ENCODE data around the gene HCFC1. TPM values are rescaled to one million over a fixed set of nuclear protein-coding genes. Genes with fewer than 3 reads are reported as not detected.

HCFC1 gene
- total and polyA plus RNA-seq, 9 of the 15 experiments (the other 6 are each of a cell fraction or from before 2014, with no cell fraction given) = 2.8 to 133 (median 17.1) TPM

DNA sequence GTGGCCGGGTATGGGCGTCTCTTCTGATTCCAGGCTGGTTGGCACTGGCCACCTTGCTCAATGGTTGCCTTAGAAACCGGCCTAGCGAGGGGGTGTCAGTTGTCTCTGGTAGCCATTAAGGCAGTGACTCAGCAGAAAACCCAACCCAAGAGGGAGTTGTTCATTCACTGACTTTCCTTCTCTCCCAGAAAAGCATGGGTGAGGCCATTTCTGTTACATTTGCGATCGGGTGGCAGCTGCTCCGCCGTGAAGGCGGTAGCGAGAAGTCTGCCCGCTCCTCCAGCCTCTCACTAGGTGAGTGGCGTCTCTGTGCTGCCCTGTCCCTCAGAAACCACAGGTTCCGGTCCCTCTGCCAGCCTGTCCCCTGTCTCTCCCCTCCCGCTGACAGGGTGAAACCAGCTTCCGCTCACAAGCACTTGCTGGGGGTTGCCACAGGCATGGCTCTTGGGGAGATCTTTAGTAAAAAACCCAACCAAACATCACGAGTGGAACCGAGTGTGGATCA lies 30.6 kb upstream of the HCFC1 start (continued):
- TF ChIP-seq ZNF232 (CRISPR knock-in tag; IDR thresholded peaks at IDR 0.05) (no peak), ZNF436 (CRISPR knock-in tag; IDR thresholded peaks at IDR 0.05) (no peak), HMG20B (CRISPR knock-in tag; IDR thresholded peaks at IDR 0.05) (no peak), ESRRA (IDR thresholded peaks at IDR 0.05; ENCODE audit: borderline replicate concordance, low read depth) (no peak), BMI1 (IDR thresholded peaks at IDR 0.05; ENCODE audit: low read length) (peak; percentile 61; the same call in 1 of the 2 replicates), TARDBP (IDR thresholded peaks at IDR 0.05) (no peak), PTTG1 (tag; IDR thresholded peaks at IDR 0.05; ENCODE audit: low read depth) (peak; percentile 86), ZNF174 (CRISPR knock-in tag; IDR thresholded peaks at IDR 0.05) (peak; percentile 40; the same call in 1 of the 2 replicates), SRSF9 (IDR thresholded peaks at IDR 0.05; ENCODE audit: borderline replicate concordance, low read depth, low read length) (no peak), ZNF57 (CRISPR knock-in tag; IDR thresholded peaks at IDR 0.05) (peak; percentile 84; the same call in 1 of the 2 replicates), STAT5B (CRISPR knock-in tag; IDR thresholded peaks at IDR 0.05) (no peak), SUPT5H (IDR thresholded peaks at IDR 0.05) (0 out of 2 replicates have a peak, but pooled peaks have one; percentile 40), BRD9 (IDR thresholded peaks at IDR 0.05; ENCODE audit: low read depth, partially characterized antibody) (no peak), SMARCA4 (IDR thresholded peaks at IDR 0.05) (peak; percentile 39; the same call in 1 of the 2 replicates), ZKSCAN3 (CRISPR knock-in tag; IDR thresholded peaks at IDR 0.05) (0 out of 2 replicates have a peak, but pooled peaks have one; percentile 20), MCM7 (IDR thresholded peaks at IDR 0.05) (no peak), ZNF224 (CRISPR knock-in tag; IDR thresholded peaks at IDR 0.05) (no peak), KLF10 (CRISPR knock-in tag; IDR thresholded peaks at IDR 0.05) (0 out of 2 replicates have a peak, but pooled peaks have one; percentile 28), ZNF316 (IDR thresholded peaks at IDR 0.05) (peak; percentile 97), OTX1 (CRISPR knock-in tag; IDR thresholded peaks at IDR 0.05) (peak; percentile 90), ZNF324 (CRISPR knock-in tag; IDR thresholded peaks at IDR 0.05) (no peak), CAMTA2 (CRISPR knock-in tag; conservative IDR thresholded peaks at IDR 0.05) (0 out of 2 replicates have a peak, but pooled peaks have one; percentile 63), SP1 (CRISPR knock-in tag; IDR thresholded peaks at IDR 0.05) (no peak)
- TF ChIP-seq, protein P1, sequence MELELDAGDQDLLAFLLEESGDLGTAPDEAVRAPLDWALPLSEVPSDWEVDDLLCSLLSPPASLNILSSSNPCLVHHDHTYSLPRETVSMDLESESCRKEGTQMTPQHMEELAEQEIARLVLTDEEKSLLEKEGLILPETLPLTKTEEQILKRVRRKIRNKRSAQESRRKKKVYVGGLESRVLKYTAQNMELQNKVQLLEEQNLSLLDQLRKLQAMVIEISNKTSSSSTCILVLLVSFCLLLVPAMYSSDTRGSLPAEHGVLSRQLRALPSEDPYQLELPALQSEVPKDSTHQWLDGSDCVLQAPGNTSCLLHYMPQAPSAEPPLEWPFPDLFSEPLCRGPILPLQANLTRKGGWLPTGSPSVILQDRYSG (tag; conservative IDR thresholded peaks at IDR 0.05; ENCODE audit: low read depth) = peak; percentile 99
- TF ChIP-seq, protein P2, sequence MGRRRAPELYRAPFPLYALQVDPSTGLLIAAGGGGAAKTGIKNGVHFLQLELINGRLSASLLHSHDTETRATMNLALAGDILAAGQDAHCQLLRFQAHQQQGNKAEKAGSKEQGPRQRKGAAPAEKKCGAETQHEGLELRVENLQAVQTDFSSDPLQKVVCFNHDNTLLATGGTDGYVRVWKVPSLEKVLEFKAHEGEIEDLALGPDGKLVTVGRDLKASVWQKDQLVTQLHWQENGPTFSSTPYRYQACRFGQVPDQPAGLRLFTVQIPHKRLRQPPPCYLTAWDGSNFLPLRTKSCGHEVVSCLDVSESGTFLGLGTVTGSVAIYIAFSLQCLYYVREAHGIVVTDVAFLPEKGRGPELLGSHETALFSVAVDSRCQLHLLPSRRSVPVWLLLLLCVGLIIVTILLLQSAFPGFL (CRISPR knock-in tag; IDR thresholded peaks at IDR 0.05) = no peak
- TF ChIP-seq, protein P3, sequence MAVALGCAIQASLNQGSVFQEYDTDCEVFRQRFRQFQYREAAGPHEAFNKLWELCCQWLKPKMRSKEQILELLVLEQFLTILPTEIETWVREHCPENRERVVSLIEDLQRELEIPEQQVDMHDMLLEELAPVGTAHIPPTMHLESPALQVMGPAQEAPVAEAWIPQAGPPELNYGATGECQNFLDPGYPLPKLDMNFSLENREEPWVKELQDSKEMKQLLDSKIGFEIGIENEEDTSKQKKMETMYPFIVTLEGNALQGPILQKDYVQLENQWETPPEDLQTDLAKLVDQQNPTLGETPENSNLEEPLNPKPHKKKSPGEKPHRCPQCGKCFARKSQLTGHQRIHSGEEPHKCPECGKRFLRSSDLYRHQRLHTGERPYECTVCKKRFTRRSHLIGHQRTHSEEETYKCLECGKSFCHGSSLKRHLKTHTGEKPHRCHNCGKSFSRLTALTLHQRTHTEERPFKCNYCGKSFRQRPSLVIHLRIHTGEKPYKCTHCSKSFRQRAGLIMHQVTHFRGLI (CRISPR knock-in tag; IDR thresholded peaks at IDR 0.05) = peak; percentile 87
- TF ChIP-seq, protein P4, sequence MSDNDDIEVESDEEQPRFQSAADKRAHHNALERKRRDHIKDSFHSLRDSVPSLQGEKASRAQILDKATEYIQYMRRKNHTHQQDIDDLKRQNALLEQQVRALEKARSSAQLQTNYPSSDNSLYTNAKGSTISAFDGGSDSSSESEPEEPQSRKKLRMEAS (CRISPR knock-in tag; IDR thresholded peaks at IDR 0.05) = 0 out of 2 replicates have a peak, but pooled peaks have one; percentile 26
- TF ChIP-seq, protein P5, sequence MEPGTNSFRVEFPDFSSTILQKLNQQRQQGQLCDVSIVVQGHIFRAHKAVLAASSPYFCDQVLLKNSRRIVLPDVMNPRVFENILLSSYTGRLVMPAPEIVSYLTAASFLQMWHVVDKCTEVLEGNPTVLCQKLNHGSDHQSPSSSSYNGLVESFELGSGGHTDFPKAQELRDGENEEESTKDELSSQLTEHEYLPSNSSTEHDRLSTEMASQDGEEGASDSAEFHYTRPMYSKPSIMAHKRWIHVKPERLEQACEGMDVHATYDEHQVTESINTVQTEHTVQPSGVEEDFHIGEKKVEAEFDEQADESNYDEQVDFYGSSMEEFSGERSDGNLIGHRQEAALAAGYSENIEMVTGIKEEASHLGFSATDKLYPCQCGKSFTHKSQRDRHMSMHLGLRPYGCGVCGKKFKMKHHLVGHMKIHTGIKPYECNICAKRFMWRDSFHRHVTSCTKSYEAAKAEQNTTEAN (CRISPR knock-in tag; IDR thresholded peaks at IDR 0.05) = no peak
